Cardiac fibroblast (primary cell): ENCODE data around the gene NDC80.

Experiments
- DNase-seq, 2 donors: peaks; one replicate each; pipeline versions ENCODE4 v3.0.0 to v3.0.0-alpha.2; 2010; ENCODE audit warnings: low read depth in 2 of 2
- H3K4me3 ChIP-seq, 2 donors: replicated peaks in 1 of 2; 1 replicate in 1 of 2; 2 replicates in 1 of 2; pipeline ENCODE4 v1.5.1; 2011; ENCODE audit warnings: low read depth in 2 of 2, low read length in 2 of 2, mild to moderate bottlenecking in 2 of 2, moderate library complexity in 1 of 2
- TF ChIP-seq, protein P1 (sequence below): IDR thresholded peaks from one replicate; pipeline ENCODE4 v1.5.1; 2011; ENCODE audit warnings: low read depth, mild to moderate bottlenecking, low read length, inconsistent platforms

NDC80 gene

DNA sequence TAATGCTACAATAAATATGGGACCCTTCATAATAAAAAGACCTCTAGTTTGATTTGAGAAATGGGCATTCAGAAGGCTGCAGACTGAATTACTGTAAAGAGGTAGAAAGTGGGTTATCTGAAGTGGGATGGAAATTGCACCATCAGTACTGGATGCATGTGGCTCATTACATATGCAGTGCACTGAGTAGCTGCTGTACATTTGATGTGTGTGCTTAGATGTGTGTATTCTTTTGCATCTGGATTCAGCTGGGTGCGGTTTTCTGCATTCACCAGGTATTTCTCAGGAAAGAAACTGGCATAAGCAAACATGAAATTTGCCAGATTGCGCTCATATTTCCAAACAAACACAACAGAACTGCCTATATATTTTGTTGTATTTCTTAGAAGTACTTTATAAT, 38.2 kb downstream of the NDC80 start:
- TF ChIP-seq, protein P1, sequence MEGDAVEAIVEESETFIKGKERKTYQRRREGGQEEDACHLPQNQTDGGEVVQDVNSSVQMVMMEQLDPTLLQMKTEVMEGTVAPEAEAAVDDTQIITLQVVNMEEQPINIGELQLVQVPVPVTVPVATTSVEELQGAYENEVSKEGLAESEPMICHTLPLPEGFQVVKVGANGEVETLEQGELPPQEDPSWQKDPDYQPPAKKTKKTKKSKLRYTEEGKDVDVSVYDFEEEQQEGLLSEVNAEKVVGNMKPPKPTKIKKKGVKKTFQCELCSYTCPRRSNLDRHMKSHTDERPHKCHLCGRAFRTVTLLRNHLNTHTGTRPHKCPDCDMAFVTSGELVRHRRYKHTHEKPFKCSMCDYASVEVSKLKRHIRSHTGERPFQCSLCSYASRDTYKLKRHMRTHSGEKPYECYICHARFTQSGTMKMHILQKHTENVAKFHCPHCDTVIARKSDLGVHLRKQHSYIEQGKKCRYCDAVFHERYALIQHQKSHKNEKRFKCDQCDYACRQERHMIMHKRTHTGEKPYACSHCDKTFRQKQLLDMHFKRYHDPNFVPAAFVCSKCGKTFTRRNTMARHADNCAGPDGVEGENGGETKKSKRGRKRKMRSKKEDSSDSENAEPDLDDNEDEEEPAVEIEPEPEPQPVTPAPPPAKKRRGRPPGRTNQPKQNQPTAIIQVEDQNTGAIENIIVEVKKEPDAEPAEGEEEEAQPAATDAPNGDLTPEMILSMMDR = no peak
- no peak overlapping the region for H3K4me3 ChIP-seq
- DNase-seq = no peak

DNA sequence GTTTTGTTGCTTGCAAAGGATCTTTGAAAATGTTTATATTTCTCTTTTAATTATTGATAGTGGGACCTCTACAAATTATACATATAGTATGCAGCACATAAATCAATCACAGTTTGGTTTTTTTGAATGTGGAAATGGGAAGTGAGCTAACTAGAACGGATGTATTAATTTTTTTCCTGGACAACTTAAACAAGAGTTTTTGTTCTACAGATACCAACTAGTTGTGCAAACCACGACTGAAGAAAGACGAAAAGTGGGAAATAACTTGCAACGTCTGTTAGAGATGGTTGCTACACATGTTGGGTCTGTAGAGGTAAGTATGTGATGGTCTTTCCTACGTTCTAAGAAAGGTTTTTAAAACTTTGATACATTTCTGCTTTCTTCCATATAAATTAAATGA, 39.2 kb downstream of the NDC80 start:
- H3K4me3 ChIP-seq = no peak overlapping the region
- TF ChIP-seq, protein P1 = no peak
- no peak for DNase-seq

DNA sequence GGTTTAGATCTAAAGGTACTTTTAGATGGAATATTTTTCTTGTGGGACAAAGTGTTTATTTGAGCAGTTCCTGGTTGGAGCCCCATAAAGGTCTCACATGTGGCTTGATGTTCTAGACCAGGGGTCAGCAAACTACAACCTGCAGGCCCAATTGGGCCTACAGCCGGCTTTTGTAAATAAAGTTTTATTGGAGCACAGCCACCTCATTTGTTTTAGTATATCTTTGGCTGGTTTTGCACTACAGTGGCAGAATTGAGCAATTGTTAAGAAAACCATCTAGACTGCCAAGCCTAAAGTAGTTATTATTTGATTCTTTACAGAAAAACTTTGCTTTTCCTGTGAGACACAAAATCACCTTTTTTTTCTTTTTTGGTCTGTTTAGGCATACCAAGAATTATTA, 41.6 kb downstream of the NDC80 start:
- DNase-seq = no peak
- no peak overlapping the region for H3K4me3 ChIP-seq
- TF ChIP-seq, protein P1 = no peak

DNA sequence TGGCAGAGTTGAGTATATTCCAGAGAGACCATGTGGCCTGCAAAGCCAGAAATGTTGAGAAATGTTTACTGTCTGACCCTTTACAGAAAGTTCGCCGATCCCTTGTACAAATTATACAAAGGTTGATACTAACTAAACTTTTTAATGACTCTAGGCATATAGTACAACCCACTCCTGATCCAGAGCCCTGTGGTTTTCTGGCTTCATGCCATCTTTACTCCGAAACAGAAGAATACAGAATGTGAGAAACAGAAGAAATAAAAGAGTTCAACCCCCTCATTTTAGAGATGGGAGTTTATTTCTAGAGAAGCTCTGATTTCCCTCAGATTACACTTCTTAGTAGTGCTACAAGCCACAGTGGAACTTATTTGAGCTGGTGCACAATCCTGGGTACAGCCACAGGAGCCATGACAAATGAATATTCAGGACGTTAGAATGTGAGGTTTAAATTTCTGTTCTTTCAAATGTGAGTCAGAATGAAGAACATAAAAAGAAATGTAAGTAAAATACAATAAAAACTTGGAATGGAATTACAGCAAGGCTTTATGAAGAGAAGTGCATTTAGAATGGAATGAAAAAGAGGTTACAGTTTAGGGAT, 46.1 kb downstream of the NDC80 start:
- no peak for DNase-seq
- TF ChIP-seq, protein P1 = no peak
- H3K4me3 ChIP-seq = no peak overlapping the region

DNA sequence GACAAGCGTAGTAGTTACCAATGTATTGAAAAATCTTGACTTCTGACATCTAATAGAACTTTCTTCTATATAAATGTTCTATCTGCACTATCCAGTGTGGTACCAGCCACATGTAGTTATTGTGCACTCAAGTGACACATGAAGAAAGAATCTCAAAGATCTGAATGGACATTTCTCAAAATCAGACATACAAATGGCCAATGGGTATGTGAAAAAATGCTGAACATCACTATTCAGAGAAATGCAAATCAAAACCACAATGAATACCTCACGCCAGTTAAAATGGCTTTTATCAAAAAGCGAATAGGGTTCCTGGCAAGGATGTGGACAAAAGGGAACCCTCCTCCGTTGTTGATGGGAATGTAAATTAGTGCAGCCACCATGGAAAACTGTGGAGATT, 46.7 kb downstream of the NDC80 start:
- DNase-seq = peak in 1 of 2 donors; percentile 27
- TF ChIP-seq, protein P1 = no peak
- no peak overlapping the region for H3K4me3 ChIP-seq

DNA sequence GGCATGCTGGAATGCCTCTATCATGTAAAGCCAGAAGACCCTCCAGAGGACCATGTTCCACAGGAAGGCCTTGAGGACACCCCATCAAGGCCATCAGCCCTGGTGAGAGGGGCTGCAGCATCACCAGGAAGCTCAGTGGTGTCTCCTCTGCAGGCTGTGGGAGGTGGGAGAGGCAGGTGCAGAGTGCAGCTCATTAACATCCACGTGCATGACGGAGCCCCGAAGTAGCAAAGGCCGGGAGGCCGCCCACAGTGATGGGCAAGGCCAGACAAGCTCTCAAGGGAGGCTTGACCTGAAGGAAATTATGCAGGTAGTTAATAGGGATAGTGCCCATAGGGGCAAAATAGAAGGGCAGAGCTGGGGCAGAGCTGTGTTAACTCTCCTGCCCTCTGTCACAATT, 53.9 kb downstream of the NDC80 start:
- no peak overlapping the region for H3K4me3 ChIP-seq
- TF ChIP-seq, protein P1 = no peak

DNA sequence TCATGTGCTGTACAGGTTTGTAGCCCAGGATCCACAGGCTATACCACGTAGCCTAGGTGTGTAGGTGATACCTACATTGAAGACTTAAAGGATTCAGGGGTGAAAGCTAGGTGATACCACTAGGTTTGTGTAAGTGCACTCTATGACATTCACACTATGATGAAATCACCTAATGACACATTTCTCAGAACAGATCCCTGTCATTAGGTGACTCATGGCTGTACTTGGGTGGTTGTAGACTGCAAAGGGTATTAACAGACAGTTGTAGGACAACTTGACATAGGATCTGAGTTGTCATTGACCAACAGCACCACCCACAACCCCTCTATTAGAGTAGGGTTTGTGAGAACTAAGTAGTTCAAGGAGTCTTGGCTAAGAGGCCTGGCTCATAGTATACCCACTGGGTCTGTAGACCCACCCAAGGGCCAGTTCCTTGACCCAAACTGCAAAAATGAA, 56.5 kb downstream of the NDC80 start:
- peak in 1 of 2 donors; percentile 64 for DNase-seq
- TF ChIP-seq, protein P1 = no peak
- H3K4me3 ChIP-seq = no peak overlapping the region

More for the DNA sequence above, 53.9 kb downstream of the NDC80 start:
- DNase-seq = no peak
